MM.1S (cell line): Measurements from ENCODE around the gene CYP2A13.
"Not testable (repeated sequence)": the region's sequence is repeated elsewhere in the genome, so short reads cannot be mapped to it uniquely, and the experiment has no call there.

Experiments
- DNase-seq: peaks from one replicate; pipeline ENCODE4 v3.0.0-alpha.2; 2015
- H2AFZ ChIP-seq: fragments of 300-600 bp; sonication (generic); 2 replicates; pipeline ENCODE4 v1.6.0; 2016; ENCODE audit warnings: antibody characterized with exemption, low read length
- H3F3A ChIP-seq: fragments of 300-600 bp; sonication (generic); 2 replicates; pipeline ENCODE4 v1.6.1; 2016; ENCODE audit warnings: mild to moderate bottlenecking, antibody characterized with exemption, low read length, moderate library complexity, mixed read lengths; ENCODE audit not compliant: insufficient read depth
- H3K27ac ChIP-seq: fragments of 300-600 bp; sonication (generic); 2 replicates; pipeline ENCODE4 v1.5.1; 2016; ENCODE audit warnings: mild to moderate bottlenecking, low read length
- H3K27me3 ChIP-seq: fragments of 300-600 bp; sonication (generic); replicated peaks from 2 replicates; pipeline ENCODE4 v1.6.0; 2016; ENCODE audit warnings: low read length; ENCODE audit not compliant: insufficient read depth
- H3K36me3 ChIP-seq: fragments of 300-600 bp; sonication (generic); replicated peaks from 2 replicates; pipeline ENCODE4 v1.6.1; 2016; ENCODE audit warnings: mild to moderate bottlenecking, low read length, mixed read lengths; ENCODE audit not compliant: insufficient read depth
- H3K4me1 ChIP-seq: fragments of 300-600 bp; sonication (generic); 2 replicates; pipeline ENCODE4 v1.6.1; 2016; ENCODE audit warnings: low read length, mixed read lengths
- H3K4me2 ChIP-seq: fragments of 300-600 bp; sonication (generic); 2 replicates; pipeline ENCODE4 v1.6.0; 2016; ENCODE audit warnings: low read depth, low read length
- H3K4me3 ChIP-seq: fragments of 300-600 bp; sonication (generic); 2 replicates; pipeline ENCODE4 v1.5.1; 2016; ENCODE audit warnings: low read length, mixed read lengths
- H3K79me2 ChIP-seq: fragments of 300-600 bp; sonication (generic); 2 replicates; pipeline ENCODE4 v1.6.1; 2016; ENCODE audit warnings: mixed run types, low read length, mixed read lengths
- H3K9ac ChIP-seq: fragments of 300-600 bp; sonication (generic); 2 replicates; pipeline ENCODE4 v1.6.1; 2016; ENCODE audit warnings: low read length, mixed read lengths
- H3K9me2 ChIP-seq: fragments of 300-600 bp; sonication (generic); replicated peaks from 2 replicates; pipeline ENCODE4 v1.6.1; 2016; ENCODE audit warnings: mild to moderate bottlenecking, low read length, mixed read lengths; ENCODE audit not compliant: insufficient read depth
- H3K9me3 ChIP-seq: fragments of 300-600 bp; sonication (generic); replicated peaks from 2 replicates; pipeline ENCODE4 v1.6.1; 2016; ENCODE audit warnings: mild to moderate bottlenecking, low read length, mixed read lengths; ENCODE audit not compliant: insufficient read depth
- H4K20me1 ChIP-seq: fragments of 300-600 bp; sonication (generic); 2 replicates; pipeline ENCODE4 v1.6.1; 2016; ENCODE audit warnings: mild to moderate bottlenecking, low read length, moderate library complexity, mixed read lengths; ENCODE audit not compliant: insufficient read depth
- CTCF ChIP-seq: fragments of 300-600 bp; sonication (generic); IDR thresholded peaks from 2 replicates; pipeline ENCODE4 v1.5.1; 2016; ENCODE audit warnings: antibody characterized with exemption, low read length, mixed read lengths
- EZH2 ChIP-seq: fragments of 300-600 bp; sonication (generic); optimal IDR thresholded peaks from 2 replicates; pipeline ENCODE3; 2017; ENCODE audit warnings: low read depth, mild to moderate bottlenecking, antibody characterized with exemption, low read length, mixed read lengths
- EZH2phosphoT487 ChIP-seq: fragments of 300-600 bp; sonication (generic); IDR thresholded peaks from 2 replicates; pipeline ENCODE4 v1.6.1; 2018; ENCODE audit warnings: antibody characterized with exemption, low read length

The CYP2A13 gene

GRCh38 chr19:41053331-41053730 lies 34.9 kb upstream of the CYP2A13 start:
- not testable (repeated sequence) for H3K79me2 ChIP-seq, DNase-seq, H2AFZ ChIP-seq, H3K9ac ChIP-seq, H3K36me3 ChIP-seq, H3K27ac ChIP-seq, H3K9me2 ChIP-seq, H3F3A ChIP-seq, H4K20me1 ChIP-seq, H3K4me2 ChIP-seq, H3K4me1 ChIP-seq, H3K9me3 ChIP-seq, H3K4me3 ChIP-seq
- peaks cover 69% of the 10 kb centered on the region for H3K27me3 ChIP-seq

GRCh38 chr19:41064974-41065569 lies 23.2 kb upstream of the CYP2A13 start:
- Histone ChIP-seq H3K27ac (no peak overlapping the region), H4K20me1 (no peaks in the 10 kb centered on the region), H3K4me2 (no peak overlapping the region; the same call in 1 of the 2 replicates), H3K36me3 (no peaks in the 10 kb centered on the region), H3K4me3 (peak overlapping the region; percentile 28; the same call in 1 of the 2 replicates), H3K9me3 (no peaks in the 10 kb centered on the region), H3K9me2 (no peaks in the 10 kb centered on the region), H3K9ac (no peak overlapping the region), H2AFZ (0 out of 2 replicates have a peak overlapping the region, but pooled peaks have one; percentile 14), H3K79me2 (no peaks in the 10 kb centered on the region), H3F3A (no peaks in the 10 kb centered on the region), H3K4me1 (no peaks in the 10 kb centered on the region), H3K27me3 (peaks cover 73% of the 10 kb centered on the region)
- peak; percentile 26 for DNase-seq
- TF ChIP-seq CTCF (no peak), EZH2phosphoT487 (no peak), EZH2 (no peak)

- H3K79me2 ChIP-seq, result no peaks in the 10 kb centered on the region
- no peak overlapping the region for H3K27ac ChIP-seq
- H3K36me3 ChIP-seq, result no peaks in the 10 kb centered on the region
- DNase-seq, result no peak
- H3K4me1 ChIP-seq, result no peaks in the 10 kb centered on the region
- TF ChIP-seq EZH2phosphoT487 (no peak), CTCF (no peak), EZH2 (no peak)
- H3K4me2 ChIP-seq, result no peak overlapping the region
- H3K9me2 ChIP-seq, result no peaks in the 10 kb centered on the region
- peaks cover 59% of the 10 kb centered on the region for H3K27me3 ChIP-seq
- no peaks in the 10 kb centered on the region for H3K9me3 ChIP-seq
- no peak overlapping the region for H2AFZ ChIP-seq
- no peak overlapping the region for H3K9ac ChIP-seq
- H4K20me1 ChIP-seq, result no peaks in the 10 kb centered on the region
- H3K4me3 ChIP-seq, result no peak overlapping the region
- H3F3A ChIP-seq, result no peaks in the 10 kb centered on the region
These were observed 12.0 kb upstream of the CYP2A13 start for GRCh38 chr19:41076286-41076685.

- H3K9me2 ChIP-seq, result no peaks in the 10 kb centered on the region
These were observed 4.7 kb upstream of the CYP2A13 start for GRCh38 chr19:41083516-41083915.

More at GRCh38 chr19:41083516-41083915, 4.7 kb upstream of the CYP2A13 start:
- H3K4me2 ChIP-seq, result no peak overlapping the region
- H3K36me3 ChIP-seq, result no peaks in the 10 kb centered on the region
- no peaks in the 10 kb centered on the region for H3K79me2 ChIP-seq
- DNase-seq, result no peak
- H4K20me1 ChIP-seq, result no peaks in the 10 kb centered on the region
- no peaks in the 10 kb centered on the region for H3K4me1 ChIP-seq
- TF ChIP-seq EZH2phosphoT487 (no peak), EZH2 (no peak), CTCF (no peak)
- no peak overlapping the region for H3K4me3 ChIP-seq
- peaks cover 35% of the 10 kb centered on the region for H3K27me3 ChIP-seq
- no peak overlapping the region for H3K27ac ChIP-seq
- H2AFZ ChIP-seq, result no peak overlapping the region
- H3K9ac ChIP-seq, result no peak overlapping the region
- no peaks in the 10 kb centered on the region for H3K9me3 ChIP-seq
- no peaks in the 10 kb centered on the region for H3F3A ChIP-seq
